Measurements from ENCODE around the gene LGALS3BP. TPM values are rescaled to one million over a fixed set of nuclear protein-coding genes. Genes with fewer than 3 reads are reported as not detected.

LGALS3BP gene
- total and polyA plus RNA-seq, 2 of the 13 experiments (the other 11 are each of a cell fraction or from before 2014, with no cell fraction given) = 137 to 332 TPM

DNA sequence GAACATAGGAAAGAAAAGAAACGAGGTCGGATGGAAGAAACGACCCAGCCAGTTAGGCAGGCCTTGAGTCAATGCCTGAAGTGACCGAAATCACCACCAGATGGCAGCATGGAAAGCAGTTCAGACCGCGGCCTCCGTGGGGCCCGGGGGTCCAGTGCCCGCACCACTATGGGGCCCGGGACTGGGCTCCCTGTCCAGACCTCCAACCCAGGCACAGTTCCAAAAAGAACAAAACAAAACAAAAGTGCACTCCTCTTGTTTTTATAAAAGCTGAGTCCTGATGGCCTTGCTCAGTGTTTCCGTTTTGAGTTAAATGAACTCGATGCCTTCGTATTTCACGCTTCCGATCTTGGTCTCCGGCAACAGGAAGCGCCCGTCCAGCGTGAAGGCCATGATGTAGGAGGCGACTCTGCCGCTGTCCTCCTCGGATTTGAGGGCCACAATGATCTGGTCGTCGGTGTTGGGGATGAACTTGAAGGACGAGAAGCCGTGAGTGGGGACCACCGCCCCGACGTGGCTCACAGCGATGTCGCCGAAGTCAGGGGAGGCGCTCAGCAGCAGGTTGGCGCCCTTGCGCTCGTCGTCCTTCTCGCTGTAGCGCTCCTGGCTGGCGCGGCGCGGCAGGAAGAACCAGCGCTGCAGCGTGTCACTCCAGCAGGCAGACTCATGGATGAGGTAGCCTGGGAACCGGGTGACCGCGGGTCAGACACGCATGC is 13.7 kb upstream of the LGALS3BP start (continued):
- no peak for TF ChIP-seq TARDBP (CRISPR knock-in tag; IDR thresholded peaks at IDR 0.05)
- no peak for TF ChIP-seq ZZZ3 (CRISPR knock-in tag; IDR thresholded peaks at IDR 0.05; ENCODE audit: borderline replicate concordance)
- TF ChIP-seq GTF3A (CRISPR knock-in tag; conservative IDR thresholded peaks at IDR 0.05) = no peak
- TF ChIP-seq KAT7 (CRISPR knock-in tag; IDR thresholded peaks at IDR 0.05; ENCODE audit: borderline replicate concordance) = no peak
- TF ChIP-seq, protein P1, sequence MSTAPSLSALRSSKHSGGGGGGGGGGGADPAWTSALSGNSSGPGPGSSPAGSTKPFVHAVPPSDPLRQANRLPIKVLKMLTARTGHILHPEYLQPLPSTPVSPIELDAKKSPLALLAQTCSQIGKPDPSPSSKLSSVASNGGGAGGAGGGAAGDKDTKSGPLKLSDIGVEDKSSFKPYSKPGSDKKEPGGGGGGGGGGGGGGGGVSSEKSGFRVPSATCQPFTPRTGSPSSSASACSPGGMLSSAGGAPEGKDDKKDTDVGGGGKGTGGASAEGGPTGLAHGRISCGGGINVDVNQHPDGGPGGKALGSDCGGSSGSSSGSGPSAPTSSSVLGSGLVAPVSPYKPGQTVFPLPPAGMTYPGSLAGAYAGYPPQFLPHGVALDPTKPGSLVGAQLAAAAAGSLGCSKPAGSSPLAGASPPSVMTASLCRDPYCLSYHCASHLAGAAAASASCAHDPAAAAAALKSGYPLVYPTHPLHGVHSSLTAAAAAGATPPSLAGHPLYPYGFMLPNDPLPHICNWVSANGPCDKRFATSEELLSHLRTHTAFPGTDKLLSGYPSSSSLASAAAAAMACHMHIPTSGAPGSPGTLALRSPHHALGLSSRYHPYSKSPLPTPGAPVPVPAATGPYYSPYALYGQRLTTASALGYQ (CRISPR knock-in tag; IDR thresholded peaks at IDR 0.05) = no peak

DNA sequence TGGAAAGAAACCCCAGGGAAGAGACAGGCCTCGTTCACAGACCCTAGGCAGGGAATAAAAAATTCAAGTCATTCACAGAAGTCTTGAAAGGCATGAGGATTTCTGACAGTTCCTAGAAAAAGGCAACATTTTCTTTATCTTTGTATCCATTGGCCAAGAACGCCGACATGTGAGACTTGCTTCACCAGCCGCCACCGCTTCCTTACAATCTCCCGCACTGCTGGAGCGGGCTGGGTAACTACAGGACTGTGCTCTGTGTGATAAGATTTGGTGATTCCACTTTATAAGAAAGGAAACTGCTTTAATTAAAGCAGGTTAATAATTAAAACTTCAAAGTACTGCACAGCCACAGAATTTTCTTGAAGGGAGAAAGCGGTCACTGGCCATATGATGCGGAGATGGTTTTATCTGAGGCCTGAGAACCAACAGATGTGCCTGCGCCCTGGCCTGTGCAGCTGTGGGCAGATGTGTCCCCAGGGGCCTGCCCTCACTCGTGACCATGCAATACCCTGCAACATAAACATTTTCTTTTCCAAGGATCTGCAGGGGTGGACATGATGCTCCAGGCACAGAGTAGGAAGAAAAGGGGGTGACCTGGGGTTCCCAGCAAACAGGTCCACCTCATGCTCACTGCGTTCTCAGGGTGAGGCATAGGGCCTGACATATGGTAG is 13.0 kb upstream of the LGALS3BP start:
- POLR2A ChIA-PET = no interaction called here
- ATAC-seq = no peak; the same call in 2 of the 3 replicates
- no peak overlapping the region for H3K9ac ChIP-seq (ENCODE audit: insufficient read depth, low read depth, low read length)
- H3K27me3 ChIP-seq (ENCODE audit: control insufficient read depth in 1 of 2, insufficient read depth in 2 of 2, low read length in 2 of 2) = no peaks in the 10 kb centered on the region
- no peak for DNase-seq (ENCODE audit: low spot score)
- CTCF ChIA-PET (ENCODE audit: low intra/inter-chr PET ratio, low total read pairs) = interaction anchor here (0.5 to 1.8 kb wide), 4 partner anchors 13 to 401 kb away, joined by 3 to 9 read pairs (median 6); no protein-coding TSS in a partner anchor
- no TSS peak for BruUV-seq (replicated peaks)
- H3K27ac ChIP-seq (ENCODE audit: extremely low read length, insufficient read depth, low read length) = no peak overlapping the region
- 91% methylated on average over 12 of the region's 12 CpGs for WGBS (ENCODE audit: low lambda C conversion rate)
- H2AFZ ChIP-seq (ENCODE audit: low read length) = no peak overlapping the region
- no peaks in the 10 kb centered on the region for H3K4me1 ChIP-seq (ENCODE audit: insufficient read depth, low read length)
- intact Hi-C loops (cut with micrococcal nuclease; ENCODE audit: unreplicated experiment) = loop anchor here (2.0 kb wide), 1 partner anchor 52 kb away; no protein-coding TSS in a partner anchor
- H3K4me3 ChIP-seq (replicated peaks in 1 of 3; ENCODE audit: insufficient read depth in 1 of 3, low read depth in 2 of 3, low read length in 3 of 3) = no peak overlapping the region
- no peaks in the 10 kb centered on the region for H3K9me3 ChIP-seq (ENCODE audit: low read length)
- H3K79me2 ChIP-seq (ENCODE audit: insufficient read depth, low read length) = peaks cover 2% of the 10 kb centered on the region
- in situ Hi-C loops (cut with HindIII; ENCODE audit: extremely low pct_ligation_motif_present, low pct_unique_long_range_greater_than_20kb) = no loop called here
- H4K20me1 ChIP-seq (ENCODE audit: insufficient read depth, low read length) = no peaks in the 10 kb centered on the region; the same call in 1 of the 2 replicates
- FAIRE-seq = no peak
- H3K36me3 ChIP-seq (replicated peaks in 1 of 2; ENCODE audit: control insufficient read depth in 1 of 2, insufficient read depth in 2 of 2, low read length in 2 of 2) = peaks cover 26 to 44% of the 10 kb centered on the region in 2 experiments
- H3K4me2 ChIP-seq (ENCODE audit: low read depth, low read length) = no peak overlapping the region
- TF ChIP-seq, protein P2, sequence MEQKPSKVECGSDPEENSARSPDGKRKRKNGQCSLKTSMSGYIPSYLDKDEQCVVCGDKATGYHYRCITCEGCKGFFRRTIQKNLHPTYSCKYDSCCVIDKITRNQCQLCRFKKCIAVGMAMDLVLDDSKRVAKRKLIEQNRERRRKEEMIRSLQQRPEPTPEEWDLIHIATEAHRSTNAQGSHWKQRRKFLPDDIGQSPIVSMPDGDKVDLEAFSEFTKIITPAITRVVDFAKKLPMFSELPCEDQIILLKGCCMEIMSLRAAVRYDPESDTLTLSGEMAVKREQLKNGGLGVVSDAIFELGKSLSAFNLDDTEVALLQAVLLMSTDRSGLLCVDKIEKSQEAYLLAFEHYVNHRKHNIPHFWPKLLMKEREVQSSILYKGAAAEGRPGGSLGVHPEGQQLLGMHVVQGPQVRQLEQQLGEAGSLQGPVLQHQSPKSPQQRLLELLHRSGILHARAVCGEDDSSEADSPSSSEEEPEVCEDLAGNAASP (CRISPR knock-in tag; IDR thresholded peaks at IDR 0.05; ENCODE audit: borderline replicate concordance) = no peak; the same call in 1 of the 2 replicates
- TF ChIP-seq GATAD1 (CRISPR knock-in tag; IDR thresholded peaks at IDR 0.05) = no peak
- TF ChIP-seq, protein P3, sequence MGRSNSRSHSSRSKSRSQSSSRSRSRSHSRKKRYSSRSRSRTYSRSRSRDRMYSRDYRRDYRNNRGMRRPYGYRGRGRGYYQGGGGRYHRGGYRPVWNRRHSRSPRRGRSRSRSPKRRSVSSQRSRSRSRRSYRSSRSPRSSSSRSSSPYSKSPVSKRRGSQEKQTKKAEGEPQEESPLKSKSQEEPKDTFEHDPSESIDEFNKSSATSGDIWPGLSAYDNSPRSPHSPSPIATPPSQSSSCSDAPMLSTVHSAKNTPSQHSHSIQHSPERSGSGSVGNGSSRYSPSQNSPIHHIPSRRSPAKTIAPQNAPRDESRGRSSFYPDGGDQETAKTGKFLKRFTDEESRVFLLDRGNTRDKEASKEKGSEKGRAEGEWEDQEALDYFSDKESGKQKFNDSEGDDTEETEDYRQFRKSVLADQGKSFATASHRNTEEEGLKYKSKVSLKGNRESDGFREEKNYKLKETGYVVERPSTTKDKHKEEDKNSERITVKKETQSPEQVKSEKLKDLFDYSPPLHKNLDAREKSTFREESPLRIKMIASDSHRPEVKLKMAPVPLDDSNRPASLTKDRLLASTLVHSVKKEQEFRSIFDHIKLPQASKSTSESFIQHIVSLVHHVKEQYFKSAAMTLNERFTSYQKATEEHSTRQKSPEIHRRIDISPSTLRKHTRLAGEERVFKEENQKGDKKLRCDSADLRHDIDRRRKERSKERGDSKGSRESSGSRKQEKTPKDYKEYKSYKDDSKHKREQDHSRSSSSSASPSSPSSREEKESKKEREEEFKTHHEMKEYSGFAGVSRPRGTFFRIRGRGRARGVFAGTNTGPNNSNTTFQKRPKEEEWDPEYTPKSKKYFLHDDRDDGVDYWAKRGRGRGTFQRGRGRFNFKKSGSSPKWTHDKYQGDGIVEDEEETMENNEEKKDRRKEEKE (IDR thresholded peaks at IDR 0.05) = no peak
- no peak for TF ChIP-seq ZNF674 (CRISPR knock-in tag; IDR thresholded peaks at IDR 0.05; ENCODE audit: low read depth)
- TF ChIP-seq DPF2 (CRISPR knock-in tag; IDR thresholded peaks at IDR 0.05; ENCODE audit: borderline replicate concordance, low read depth) = no peak
- TF ChIP-seq PHF21A (CRISPR knock-in tag; IDR thresholded peaks at IDR 0.05) = no peak
- no peak for TF ChIP-seq ZNF549 (CRISPR knock-in tag; IDR thresholded peaks at IDR 0.05)

Measured in HepG2 (cell line).